SK-N-SH treated with all-trans-retinoic acid at 6 μM for 48 hours (cell line): ENCODE measurements around the gene ACOXL.

Source experiments
- ATAC-seq: fragments of 200-7000 bp; cut with Tn5 transposase; 3 replicates; pipeline ENCODE4 v1.9.1; 2020; ENCODE audit warnings: mild to moderate bottlenecking, moderate library complexity
- ARNTL ChIP-seq: fragments of 450-650 bp; formaldehyde crosslinking; IDR thresholded peaks from 2 replicates; pipeline ENCODE4 v1.5.0; 2020; ENCODE audit warnings: low read depth, mild to moderate bottlenecking, moderate library complexity, borderline replicate concordance
- CSDC2 ChIP-seq: fragments of 250-450 bp; sonication (Bioruptor Pico); IDR thresholded peaks from 2 replicates; pipeline ENCODE4 v1.5.0; 2020; ENCODE audit warnings: mild to moderate bottlenecking, moderate library complexity
- ESRRG ChIP-seq: fragments of 250-450 bp; sonication (Bioruptor Pico); IDR thresholded peaks from 2 replicates; pipeline ENCODE4 v1.6.1; 2021; ENCODE audit warnings: mild to moderate bottlenecking
- GLIS3 ChIP-seq: fragments of 250-450 bp; sonication (Bioruptor Pico); IDR thresholded peaks from 2 replicates; pipeline ENCODE4 v1.5.0; 2020; ENCODE audit warnings: mild to moderate bottlenecking, moderate library complexity
- ISL1 ChIP-seq: fragments of 250-450 bp; sonication (Bioruptor Pico); IDR thresholded peaks from 2 replicates; pipeline ENCODE4 v2.1.2; 2022; ENCODE audit warnings: mild to moderate bottlenecking, moderate library complexity
- OSR1 ChIP-seq: fragments of 250-450 bp; sonication (Bioruptor Pico); IDR thresholded peaks from 2 replicates; pipeline ENCODE4 v1.8.0; 2022; ENCODE audit warnings: moderate library complexity, mild to moderate bottlenecking, inconsistent platforms
- PPARA ChIP-seq: fragments of 250-450 bp; sonication (Bioruptor Pico); IDR thresholded peaks from 2 replicates; pipeline ENCODE4 v1.5.0; 2020; ENCODE audit warnings: mild to moderate bottlenecking, borderline replicate concordance
- RARB ChIP-seq: fragments of 250-450 bp; sonication (Bioruptor Pico); IDR thresholded peaks from 2 replicates; pipeline ENCODE4 v1.8.0; 2021; ENCODE audit warnings: mild to moderate bottlenecking, moderate library complexity
- SNAI2 ChIP-seq: fragments of 250-450 bp; sonication (Bioruptor Pico); IDR thresholded peaks from 2 replicates; pipeline ENCODE4 v1.5.0; 2020; ENCODE audit warnings: mild to moderate bottlenecking, moderate library complexity
- TCF4 ChIP-seq: fragments of 250-450 bp; sonication (Bioruptor Pico); IDR thresholded peaks from 2 replicates; pipeline ENCODE4 v1.8.0; 2021; ENCODE audit warnings: mild to moderate bottlenecking, moderate library complexity, borderline replicate concordance
- TOX ChIP-seq: fragments of 250-450 bp; sonication (Bioruptor Pico); IDR thresholded peaks from 2 replicates; pipeline ENCODE4 v1.8.0; 2021; ENCODE audit warnings: mild to moderate bottlenecking, moderate library complexity, borderline replicate concordance
- ZC3H10 ChIP-seq: fragments of 250-450 bp; sonication (Bioruptor Pico); IDR thresholded peaks from 2 replicates; pipeline ENCODE4 v1.5.1; 2021; ENCODE audit warnings: mild to moderate bottlenecking, moderate library complexity
- ZFP3 ChIP-seq: fragments of 250-450 bp; sonication (Bioruptor Pico); IDR thresholded peaks from 2 replicates; pipeline ENCODE4 v1.5.0; 2020; ENCODE audit warnings: mild to moderate bottlenecking, moderate library complexity
- ZFP30 ChIP-seq: fragments of 450-650 bp; formaldehyde crosslinking; IDR thresholded peaks from 2 replicates; pipeline ENCODE4 v1.5.0; 2022; ENCODE audit warnings: mild to moderate bottlenecking, moderate library complexity
- ZNF565 ChIP-seq: fragments of 450-650 bp; formaldehyde crosslinking; conservative IDR thresholded peaks from 2 replicates; pipeline ENCODE4 v1.5.0; 2020; ENCODE audit warnings: low read depth, mild to moderate bottlenecking, moderate library complexity
- ZNF70 ChIP-seq: fragments of 450-650 bp; formaldehyde crosslinking; IDR thresholded peaks from 2 replicates; pipeline ENCODE4 v1.5.0; 2020; ENCODE audit warnings: mild to moderate bottlenecking, moderate library complexity
- TF ChIP-seq, protein P1 (sequence below): fragments of 250-450 bp; sonication (Bioruptor Pico); IDR thresholded peaks from 2 replicates; pipeline ENCODE4 v1.8.0; 2021; ENCODE audit warnings: low read depth, mild to moderate bottlenecking, moderate library complexity, borderline replicate concordance
- TF ChIP-seq, protein P2 (sequence below): fragments of 250-450 bp; sonication (Bioruptor Pico); IDR thresholded peaks from 2 replicates; pipeline ENCODE4 v1.5.1; 2021; ENCODE audit warnings: mild to moderate bottlenecking, moderate library complexity
- TF ChIP-seq, protein P3 (sequence below): fragments of 250-450 bp; sonication (Bioruptor Pico); IDR thresholded peaks from 2 replicates; pipeline ENCODE4 v1.5.0; 2020; ENCODE audit warnings: mild to moderate bottlenecking, moderate library complexity
- TF ChIP-seq, protein P4 (sequence below): fragments of 250-450 bp; sonication (Bioruptor Pico); IDR thresholded peaks from 2 replicates; pipeline ENCODE4 v1.5.1; 2020; ENCODE audit warnings: low read depth, mild to moderate bottlenecking, moderate library complexity
- TF ChIP-seq, protein P5 (sequence below): fragments of 250-450 bp; sonication (Bioruptor Pico); IDR thresholded peaks from 2 replicates; pipeline ENCODE4 v1.8.0; 2020; ENCODE audit warnings: mild to moderate bottlenecking, moderate library complexity, borderline replicate concordance

The ACOXL gene

DNA sequence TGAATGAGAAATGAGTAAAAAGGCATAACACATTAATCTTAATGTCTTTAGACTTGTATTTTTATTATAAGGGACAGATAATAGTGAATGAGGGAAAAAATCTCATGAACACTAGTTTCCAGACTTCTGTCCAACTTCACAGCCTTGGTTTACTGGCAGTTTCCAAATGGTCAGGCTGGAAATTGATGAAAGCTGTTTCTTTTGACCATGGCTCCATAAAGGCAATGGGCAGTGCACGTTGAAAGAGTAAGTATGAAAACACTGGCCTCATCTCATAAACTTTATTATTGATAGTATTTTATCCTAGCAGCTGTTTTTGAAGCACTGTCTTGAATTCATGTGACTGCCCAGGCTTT, 411.4 kb downstream of the ACOXL start (continued):
- TF ChIP-seq, protein P1, sequence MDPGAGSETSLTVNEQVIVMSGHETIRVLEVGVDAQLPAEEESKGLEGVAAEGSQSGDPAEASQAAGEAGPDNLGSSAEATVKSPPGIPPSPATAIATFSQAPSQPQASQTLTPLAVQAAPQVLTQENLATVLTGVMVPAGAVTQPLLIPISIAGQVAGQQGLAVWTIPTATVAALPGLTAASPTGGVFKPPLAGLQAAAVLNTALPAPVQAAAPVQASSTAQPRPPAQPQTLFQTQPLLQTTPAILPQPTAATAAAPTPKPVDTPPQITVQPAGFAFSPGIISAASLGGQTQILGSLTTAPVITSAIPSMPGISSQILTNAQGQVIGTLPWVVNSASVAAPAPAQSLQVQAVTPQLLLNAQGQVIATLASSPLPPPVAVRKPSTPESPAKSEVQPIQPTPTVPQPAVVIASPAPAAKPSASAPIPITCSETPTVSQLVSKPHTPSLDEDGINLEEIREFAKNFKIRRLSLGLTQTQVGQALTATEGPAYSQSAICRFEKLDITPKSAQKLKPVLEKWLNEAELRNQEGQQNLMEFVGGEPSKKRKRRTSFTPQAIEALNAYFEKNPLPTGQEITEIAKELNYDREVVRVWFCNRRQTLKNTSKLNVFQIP: no peak

DNA sequence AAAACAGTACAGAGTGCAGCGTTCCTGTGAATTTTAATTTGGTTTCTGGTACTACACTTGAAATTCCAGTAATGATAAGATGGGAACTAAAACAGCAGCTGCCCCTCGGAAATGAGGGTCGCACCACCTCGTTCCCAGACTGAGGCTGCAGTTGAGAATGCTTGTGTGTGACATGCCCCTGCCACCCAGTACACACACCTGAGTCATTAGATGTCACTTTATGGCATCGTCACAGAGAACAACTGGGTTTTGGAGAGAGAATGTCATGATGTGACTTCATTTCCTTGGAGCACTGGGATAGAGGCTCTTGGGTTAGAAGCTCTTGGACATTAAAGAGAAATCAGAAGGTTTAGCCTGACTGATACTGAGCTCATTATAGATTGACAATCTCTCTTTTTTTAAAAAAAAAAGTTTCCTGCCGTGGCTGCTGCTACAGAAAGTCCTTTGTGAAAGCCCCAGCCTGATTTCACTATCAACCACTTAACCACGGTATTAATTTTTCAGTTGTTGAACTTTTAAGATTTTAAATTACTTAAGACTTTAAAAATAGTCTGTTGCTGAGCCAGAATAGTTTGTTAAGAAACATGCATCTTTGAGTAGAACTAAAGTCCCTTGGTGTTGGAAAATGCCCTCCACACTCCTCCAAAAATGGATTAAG, 412.9 kb downstream of the ACOXL start:
- no peak for ATAC-seq
- TF ChIP-seq, protein P2, sequence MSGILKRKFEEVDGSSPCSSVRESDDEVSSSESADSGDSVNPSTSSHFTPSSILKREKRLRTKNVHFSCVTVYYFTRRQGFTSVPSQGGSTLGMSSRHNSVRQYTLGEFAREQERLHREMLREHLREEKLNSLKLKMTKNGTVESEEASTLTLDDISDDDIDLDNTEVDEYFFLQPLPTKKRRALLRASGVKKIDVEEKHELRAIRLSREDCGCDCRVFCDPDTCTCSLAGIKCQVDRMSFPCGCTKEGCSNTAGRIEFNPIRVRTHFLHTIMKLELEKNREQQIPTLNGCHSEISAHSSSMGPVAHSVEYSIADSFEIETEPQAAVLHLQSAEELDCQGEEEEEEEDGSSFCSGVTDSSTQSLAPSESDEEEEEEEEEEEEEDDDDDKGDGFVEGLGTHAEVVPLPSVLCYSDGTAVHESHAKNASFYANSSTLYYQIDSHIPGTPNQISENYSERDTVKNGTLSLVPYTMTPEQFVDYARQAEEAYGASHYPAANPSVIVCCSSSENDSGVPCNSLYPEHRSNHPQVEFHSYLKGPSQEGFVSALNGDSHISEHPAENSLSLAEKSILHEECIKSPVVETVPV (CRISPR knock-in tag): no peak
- no peak for TF ChIP-seq ZFP30
- TF ChIP-seq TCF4 (CRISPR knock-in tag): no peak
- no peak for TF ChIP-seq ZNF70 (CRISPR knock-in tag)
- TF ChIP-seq RARB (CRISPR knock-in tag): no peak

DNA sequence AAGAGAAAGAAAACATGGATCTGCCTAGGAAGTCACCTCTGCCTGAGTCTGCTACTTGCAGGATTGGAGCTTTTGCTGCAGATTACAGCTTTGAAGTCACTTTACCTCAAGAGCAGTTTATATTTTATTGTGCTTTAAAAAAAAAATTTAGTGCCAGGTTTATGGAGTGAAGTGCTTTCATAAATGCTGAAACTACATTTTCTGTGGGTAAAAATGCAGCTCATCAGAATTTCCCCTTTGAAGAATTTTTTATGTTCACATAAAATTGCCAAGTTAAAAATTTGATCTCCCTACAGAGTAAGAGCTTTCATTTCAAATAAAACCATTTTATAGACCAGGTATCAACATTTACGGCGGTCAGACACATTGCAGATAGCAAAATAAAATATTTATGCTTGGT, 413.6 kb downstream of the ACOXL start:
- ATAC-seq: no peak
- TF ChIP-seq OSR1 (CRISPR knock-in tag) (no peak), ZFP3 (no peak), GLIS3 (CRISPR knock-in tag) (no peak), ZNF565 (CRISPR knock-in tag) (no peak), ARNTL (CRISPR knock-in tag) (no peak), PPARA (CRISPR knock-in tag) (no peak), CSDC2 (CRISPR knock-in tag) (no peak)

DNA sequence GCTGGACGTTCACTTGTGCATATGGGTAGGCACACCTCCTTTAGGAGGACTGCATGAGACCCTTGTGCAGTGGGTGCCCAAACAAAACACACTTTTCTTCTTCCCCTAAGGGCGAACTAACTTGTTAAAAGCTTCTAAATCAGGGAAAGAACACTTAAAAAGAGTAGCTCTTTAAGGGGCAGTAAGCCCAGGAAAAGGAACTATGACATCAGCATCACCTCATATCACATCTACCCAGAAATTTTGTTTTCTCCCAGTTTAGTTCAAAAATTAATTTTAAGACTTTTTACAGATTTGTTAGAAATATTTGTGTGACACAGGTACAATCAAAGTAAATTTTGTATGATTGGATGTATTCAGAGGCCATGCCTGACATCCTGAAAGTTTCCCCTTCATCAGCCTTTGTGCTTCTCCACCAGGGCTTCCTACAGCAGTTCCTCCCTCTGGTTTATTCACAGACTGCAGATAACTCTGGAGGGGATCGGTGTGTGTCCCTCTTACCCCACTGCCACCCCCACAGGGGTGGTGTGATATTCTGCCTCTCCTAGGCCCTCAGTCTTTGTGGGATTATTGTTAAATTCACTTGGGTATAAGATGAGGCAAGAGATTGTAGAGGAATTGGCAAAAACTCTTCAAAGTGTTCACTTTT, 416.0 kb downstream of the ACOXL start:
- no peak for ATAC-seq

More for the DNA sequence above, 416.0 kb downstream of the ACOXL start:
- TF ChIP-seq CSDC2 (CRISPR knock-in tag): no peak
- TF ChIP-seq PPARA (CRISPR knock-in tag): no peak
- no peak for TF ChIP-seq ZNF565 (CRISPR knock-in tag)
- no peak for TF ChIP-seq TCF4 (CRISPR knock-in tag)
- TF ChIP-seq SNAI2: no peak
- TF ChIP-seq, protein P2 (CRISPR knock-in tag): no peak
- no peak for TF ChIP-seq ZC3H10 (CRISPR knock-in tag)
- TF ChIP-seq, protein P3, sequence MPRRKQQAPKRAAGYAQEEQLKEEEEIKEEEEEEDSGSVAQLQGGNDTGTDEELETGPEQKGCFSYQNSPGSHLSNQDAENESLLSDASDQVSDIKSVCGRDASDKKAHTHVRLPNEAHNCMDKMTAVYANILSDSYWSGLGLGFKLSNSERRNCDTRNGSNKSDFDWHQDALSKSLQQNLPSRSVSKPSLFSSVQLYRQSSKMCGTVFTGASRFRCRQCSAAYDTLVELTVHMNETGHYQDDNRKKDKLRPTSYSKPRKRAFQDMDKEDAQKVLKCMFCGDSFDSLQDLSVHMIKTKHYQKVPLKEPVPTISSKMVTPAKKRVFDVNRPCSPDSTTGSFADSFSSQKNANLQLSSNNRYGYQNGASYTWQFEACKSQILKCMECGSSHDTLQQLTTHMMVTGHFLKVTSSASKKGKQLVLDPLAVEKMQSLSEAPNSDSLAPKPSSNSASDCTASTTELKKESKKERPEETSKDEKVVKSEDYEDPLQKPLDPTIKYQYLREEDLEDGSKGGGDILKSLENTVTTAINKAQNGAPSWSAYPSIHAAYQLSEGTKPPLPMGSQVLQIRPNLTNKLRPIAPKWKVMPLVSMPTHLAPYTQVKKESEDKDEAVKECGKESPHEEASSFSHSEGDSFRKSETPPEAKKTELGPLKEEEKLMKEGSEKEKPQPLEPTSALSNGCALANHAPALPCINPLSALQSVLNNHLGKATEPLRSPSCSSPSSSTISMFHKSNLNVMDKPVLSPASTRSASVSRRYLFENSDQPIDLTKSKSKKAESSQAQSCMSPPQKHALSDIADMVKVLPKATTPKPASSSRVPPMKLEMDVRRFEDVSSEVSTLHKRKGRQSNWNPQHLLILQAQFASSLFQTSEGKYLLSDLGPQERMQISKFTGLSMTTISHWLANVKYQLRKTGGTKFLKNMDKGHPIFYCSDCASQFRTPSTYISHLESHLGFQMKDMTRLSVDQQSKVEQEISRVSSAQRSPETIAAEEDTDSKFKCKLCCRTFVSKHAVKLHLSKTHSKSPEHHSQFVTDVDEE (CRISPR knock-in tag): no peak
- no peak for TF ChIP-seq ZFP30
- no peak for TF ChIP-seq RARB (CRISPR knock-in tag)
- no peak for TF ChIP-seq ISL1 (CRISPR knock-in tag)
- no peak for TF ChIP-seq ZNF70 (CRISPR knock-in tag)
- no peak for TF ChIP-seq ZFP3
- TF ChIP-seq, protein P4, sequence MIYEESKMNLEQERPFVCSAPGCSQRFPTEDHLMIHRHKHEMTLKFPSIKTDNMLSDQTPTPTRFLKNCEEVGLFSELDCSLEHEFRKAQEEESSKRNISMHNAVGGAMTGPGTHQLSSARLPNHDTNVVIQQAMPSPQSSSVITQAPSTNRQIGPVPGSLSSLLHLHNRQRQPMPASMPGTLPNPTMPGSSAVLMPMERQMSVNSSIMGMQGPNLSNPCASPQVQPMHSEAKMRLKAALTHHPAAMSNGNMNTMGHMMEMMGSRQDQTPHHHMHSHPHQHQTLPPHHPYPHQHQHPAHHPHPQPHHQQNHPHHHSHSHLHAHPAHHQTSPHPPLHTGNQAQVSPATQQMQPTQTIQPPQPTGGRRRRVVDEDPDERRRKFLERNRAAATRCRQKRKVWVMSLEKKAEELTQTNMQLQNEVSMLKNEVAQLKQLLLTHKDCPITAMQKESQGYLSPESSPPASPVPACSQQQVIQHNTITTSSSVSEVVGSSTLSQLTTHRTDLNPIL (CRISPR knock-in tag): no peak
- no peak for TF ChIP-seq ESRRG (CRISPR knock-in tag)
- no peak for TF ChIP-seq TOX (CRISPR knock-in tag)
- TF ChIP-seq, protein P5, sequence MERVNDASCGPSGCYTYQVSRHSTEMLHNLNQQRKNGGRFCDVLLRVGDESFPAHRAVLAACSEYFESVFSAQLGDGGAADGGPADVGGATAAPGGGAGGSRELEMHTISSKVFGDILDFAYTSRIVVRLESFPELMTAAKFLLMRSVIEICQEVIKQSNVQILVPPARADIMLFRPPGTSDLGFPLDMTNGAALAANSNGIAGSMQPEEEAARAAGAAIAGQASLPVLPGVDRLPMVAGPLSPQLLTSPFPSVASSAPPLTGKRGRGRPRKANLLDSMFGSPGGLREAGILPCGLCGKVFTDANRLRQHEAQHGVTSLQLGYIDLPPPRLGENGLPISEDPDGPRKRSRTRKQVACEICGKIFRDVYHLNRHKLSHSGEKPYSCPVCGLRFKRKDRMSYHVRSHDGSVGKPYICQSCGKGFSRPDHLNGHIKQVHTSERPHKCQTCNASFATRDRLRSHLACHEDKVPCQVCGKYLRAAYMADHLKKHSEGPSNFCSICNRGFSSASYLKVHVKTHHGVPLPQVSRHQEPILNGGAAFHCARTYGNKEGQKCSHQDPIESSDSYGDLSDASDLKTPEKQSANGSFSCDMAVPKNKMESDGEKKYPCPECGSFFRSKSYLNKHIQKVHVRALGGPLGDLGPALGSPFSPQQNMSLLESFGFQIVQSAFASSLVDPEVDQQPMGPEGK (CRISPR knock-in tag): no peak
